Hematopoietic multipotent progenitor cell (in vitro differentiated cells): ENCODE data around the gene SLC37A1. TPM values are rescaled to one million over a fixed set of nuclear protein-coding genes. Genes with fewer than 3 reads are reported as not detected.

Experiments used
- DNase-seq, 3 donors: peaks; one replicate each; pipeline ENCODE4 v3.0.0-alpha.2; 2011 to 2015; ENCODE audit warnings: low read depth in 2 of 3, low spot score in 2 of 3
- total RNA-seq: library from RNA; depleted of rRNA; stranded (reverse); fragments of >200 nt; gene quantifications from one replicate; pipeline ENCODE4 v1.2.3, GENCODE V29; 2012

The SLC37A1 gene
- total RNA-seq, 1 donor = 50.9 TPM

- DNase-seq = no peak
Observed at GRCh38 chr21:42476388-42477331, 37.0 kb upstream of the SLC37A1 start.

- no peak for DNase-seq
Observed at GRCh38 chr21:42478504-42478903, 35.1 kb upstream of the SLC37A1 start.

- no peak for DNase-seq
Observed at GRCh38 chr21:42479582-42479981, 34.1 kb upstream of the SLC37A1 start.

GRCh38 chr21:42480736-42481135 lies 32.9 kb upstream of the SLC37A1 start:
- DNase-seq = no peak

- DNase-seq = no peak
Observed at GRCh38 chr21:42481169-42481568, 32.5 kb upstream of the SLC37A1 start.

GRCh38 chr21:42484966-42485365 lies 28.7 kb upstream of the SLC37A1 start:
- no peak for DNase-seq

- peak in 1 of 3 donors; percentile 67 for DNase-seq
Observed at GRCh38 chr21:42486072-42486471, 27.6 kb upstream of the SLC37A1 start.

- DNase-seq = peak in 2 of 3 donors; percentile 89 to 95
Observed at GRCh38 chr21:42486531-42486930, 27.1 kb upstream of the SLC37A1 start.

GRCh38 chr21:42489006-42489563 lies 24.6 kb upstream of the SLC37A1 start:
- no peak for DNase-seq

- DNase-seq = no peak
Observed at GRCh38 chr21:42489991-42490390, 23.7 kb upstream of the SLC37A1 start.

GRCh38 chr21:42490720-42491119 lies 22.9 kb upstream of the SLC37A1 start:
- DNase-seq = no peak

- no peak for DNase-seq
Observed at GRCh38 chr21:42491328-42491727, 22.3 kb upstream of the SLC37A1 start.

GRCh38 chr21:42492201-42492600 lies 21.5 kb upstream of the SLC37A1 start:
- DNase-seq = peak in 1 of 3 donors; percentile 27

GRCh38 chr21:42493109-42494060 lies 20.3 kb upstream of the SLC37A1 start:
- DNase-seq = no peak

GRCh38 chr21:42495027-42495426 lies 18.6 kb upstream of the SLC37A1 start:
- no peak for DNase-seq

GRCh38 chr21:42495765-42496119 lies 17.9 kb upstream of the SLC37A1 start:
- DNase-seq = no peak

GRCh38 chr21:42496120-42496838 lies 17.4 kb upstream of the SLC37A1 start, which contains the start of gene RSPH1:
Gene RSPH1, minus strand, starts transcription at chr21:42496224. Its CDS starts 38 bp downstream, at chr21:42496186.
- DNase-seq = peak; percentile 94 to 99 (median 99)

GRCh38 chr21:42496839-42497202 lies 16.8 kb upstream of the SLC37A1 start:
- DNase-seq = no peak

- DNase-seq = no peak
Observed at GRCh38 chr21:42498012-42498411, 15.6 kb upstream of the SLC37A1 start.

GRCh38 chr21:42499444-42500112 lies 14.1 kb upstream of the SLC37A1 start:
- DNase-seq = no peak
